K562 (cell line): ENCODE data around the gene PSORS1C2. TPM values are rescaled to one million over a fixed set of nuclear protein-coding genes. Genes with fewer than 3 reads are reported as not detected.
"Not testable (repeated sequence)": the region's sequence is repeated elsewhere in the genome, so short reads cannot be mapped to it uniquely, and the experiment has no call there.

ENCODE experiments used
- ATAC-seq: fragments of 200-7000 bp; cut with Tn5 transposase; 3 replicates; pipeline ENCODE4 v1.9.1; 2020; ENCODE audit warnings: moderate library complexity
- BruUV-seq: library from RNA; stranded (reverse); fragments of 400-500 nt; replicated peaks from 2 replicates; lab custom pipeline; 2021; lab: Mats Ljungman, UMichigan
- CTCF ChIA-PET: fragments of 300-600 bp; formaldehyde crosslinking; extraction: SDS; loops from one replicate; lab custom pipeline; 2021; ENCODE audit warnings: low intra/inter-chr PET ratio; lab: Yijun Ruan, JAX
- POLR2A ChIA-PET: fragments of 300-600, 350-650 bp; sonication (Branson Sonifier 250); formaldehyde crosslinking; extraction: SDS; loops from one replicate; lab custom pipeline; 2021; ENCODE audit warnings: antibody characterized with exemption, inconsistent platforms; lab: Yijun Ruan, JAX
- DNase-seq, 4 experiments: peaks; one replicate each; pipeline versions ENCODE4 v3.0.0 to v3.0.0-alpha.2; 2011 to 2018; ENCODE audit warnings: low spot score in 3 of 4, mixed read lengths in 3 of 4; ENCODE audit errors: extremely low read depth in 1 of 4
- FAIRE-seq: peaks from 2 replicates; lab custom pipeline; 2011; peaks lifted over from hg19 to GRCh38; lab: Jason Lieb, UNC
- H2AFZ ChIP-seq: 2 replicates; pipeline ENCODE4 v1.6.0; 2011; ENCODE audit warnings: low read depth, low read length, control low read depth, inconsistent platforms
- H3K27ac ChIP-seq: fragments of 200-600 bp; 3 replicates; pipeline ENCODE4 v1.8.0; 2011; ENCODE audit warnings: low read depth, mild to moderate bottlenecking, control low read depth, inconsistent platforms, low read length, moderate library complexity, mixed read lengths; ENCODE audit errors: extremely low read depth
- H3K27me3 ChIP-seq, 2 experiments: fragments of 300-600 bp in 1 of 2; 2 replicates in 1 of 2; 3 replicates in 1 of 2; pipeline versions ENCODE4 v1.6.0 to v1.8.0; 2011; ENCODE audit warnings: inconsistent platforms in 2 of 2, low read length in 2 of 2, mild to moderate bottlenecking in 1 of 2, mixed read lengths in 1 of 2, moderate library complexity in 1 of 2; ENCODE audit not compliant: control insufficient read depth in 2 of 2, insufficient read depth in 2 of 2
- H3K36me3 ChIP-seq: fragments of 300-600 bp; 3 replicates; pipeline ENCODE4 v1.8.0; 2011; ENCODE audit warnings: mild to moderate bottlenecking, low read length, inconsistent platforms; ENCODE audit not compliant: control insufficient read depth, insufficient read depth
- H3K4me1 ChIP-seq, 2 experiments: fragments of 200-600 bp in 1 of 2; replicated peaks in 1 of 2; 2 replicates in 1 of 2; 3 replicates in 1 of 2; pipeline versions ENCODE4 v1.5.1 to v1.8.0; 2011; ENCODE audit warnings: inconsistent platforms in 2 of 2, low read length in 2 of 2, mild to moderate bottlenecking in 1 of 2, mixed read lengths in 1 of 2, moderate library complexity in 1 of 2; ENCODE audit not compliant: control insufficient read depth in 2 of 2, insufficient read depth in 2 of 2
- H3K4me2 ChIP-seq: 2 replicates; pipeline ENCODE4 v1.6.1; 2011; ENCODE audit warnings: low read length, control low read depth, inconsistent platforms, mixed read lengths; ENCODE audit not compliant: insufficient read depth
- H3K4me3 ChIP-seq: fragments of 200-600 bp; sonication (generic), shearing (Covaris generic); 2 replicates; pipeline ENCODE4 v1.5.1; 2016; ENCODE audit warnings: control low read depth, inconsistent platforms
- H3K79me2 ChIP-seq: fragments of 200-600 bp; 3 replicates; pipeline ENCODE4 v1.8.0; 2011; ENCODE audit warnings: low read length, inconsistent platforms; ENCODE audit not compliant: control insufficient read depth, insufficient read depth
- H3K9ac ChIP-seq, 2 experiments: 2 replicates each; pipeline versions ENCODE4 v1.6.0 to v1.6.1; 2011; ENCODE audit warnings: low read depth in 2 of 2, low read length in 2 of 2, control low read depth in 1 of 2, inconsistent platforms in 1 of 2, mild to moderate bottlenecking in 1 of 2, mixed read lengths in 1 of 2; ENCODE audit not compliant: insufficient read depth in 1 of 2
- H3K9me1 ChIP-seq: one replicate; pipeline ENCODE4 v1.6.0; 2011; ENCODE audit warnings: inconsistent platforms, mild to moderate bottlenecking, low read length, moderate library complexity; ENCODE audit not compliant: control insufficient read depth, insufficient read depth
- H3K9me3 ChIP-seq: replicated peaks from 2 replicates; pipeline ENCODE4 v1.5.1; 2011; ENCODE audit warnings: low read depth, low read length, inconsistent platforms; ENCODE audit not compliant: control insufficient read depth, insufficient read depth
- H4K20me1 ChIP-seq: replicated peaks from 2 replicates; pipeline ENCODE4 v1.6.1; 2011; ENCODE audit warnings: low read length, inconsistent platforms, mixed read lengths; ENCODE audit not compliant: control insufficient read depth, insufficient read depth
- WGBS: fragments of 100-300 bp; shearing (Covaris generic); methylation state at CpG from one replicate; pipeline ENCODE4 v1.1.6; 2016; ENCODE audit warnings: low coverage, mixed read lengths; ENCODE audit not compliant: insufficient coverage; ENCODE audit errors: missing lambda C conversion rate; 5-methylcytosine and 5-hydroxymethylcytosine counted together
- in situ Hi-C: fragments of 300-500 bp; cut with MboI; formaldehyde crosslinking; loops from 4 replicates; pipeline ENCODE4 v1.15.0; 2018; ENCODE audit warnings: inconsistent platforms, mixed read lengths
- intact Hi-C: fragments of 100-400 bp; cut with micrococcal nuclease; formaldehyde crosslinking; loops from 2 replicates; pipeline ENCODE4 v1.14.2; 2022
- polyA plus RNA-seq, 8 experiments: library from polyadenylated mRNA; depleted of rRNA in 4 of 8; stranded (reverse) in 5 of 8; unstranded in 3 of 8; fragments of >200 nt; fragmentation: Nextera tagmentation in 2 of 8; fragmentation: Illumina TruSeq in 1 of 8; extraction: Ambion mirVana in 2 of 8; extraction: Trizol in 1 of 8; gene quantifications; 2 replicates each; pipeline versions ENCODE4 v1.2.1 to v1.2.3, GENCODE V29; 2011 to 2014; ENCODE audit warnings: inconsistent platforms in 1 of 8, missing spikeins in 1 of 8
- total RNA-seq, 7 experiments: library from RNA; depleted of rRNA in 6 of 7; stranded (reverse); fragments of >200 nt in 6 of 7; fragmentation: Illumina TruSeq in 2 of 7; extraction: Trizol in 2 of 7; gene quantifications; 2 replicates each; pipeline versions ENCODE4 v1.2.1 to v1.2.3, GENCODE V29; 2011 to 2021; ENCODE audit warnings: low replicate concordance in 1 of 7

PSORS1C2 gene
- total and polyA plus RNA-seq, 9 of the 15 experiments (the other 6 are each of a cell fraction or from before 2014, with no cell fraction given) = not detected

DNA sequence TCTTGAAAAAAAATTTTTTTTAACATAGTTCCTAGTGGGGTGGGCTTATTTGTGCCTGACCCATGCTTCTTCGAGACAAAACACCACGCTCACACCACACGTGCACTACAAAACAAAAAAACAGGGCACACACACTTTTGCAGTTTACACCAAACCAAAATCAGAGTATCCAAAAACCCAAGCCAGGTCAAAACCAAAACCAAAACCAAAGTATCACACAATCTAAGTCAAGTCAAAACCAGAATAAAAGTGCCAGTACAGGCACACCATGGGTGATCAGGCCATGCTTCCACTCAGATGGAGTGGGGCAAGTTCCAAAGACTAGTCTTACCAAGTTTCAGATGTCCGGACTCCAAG, 46.8 kb upstream of the PSORS1C2 start:
- BruUV-seq, H3K4me3 ChIP-seq, H3K27ac ChIP-seq, H3K9me1 ChIP-seq, ATAC-seq, H3K9ac ChIP-seq, H3K4me2 ChIP-seq, H4K20me1 ChIP-seq, H3K79me2 ChIP-seq, H3K9me3 ChIP-seq, H3K4me1 ChIP-seq, FAIRE-seq, H3K36me3 ChIP-seq, H3K27me3 ChIP-seq, intact Hi-C loops, CTCF ChIA-PET, H2AFZ ChIP-seq, in situ Hi-C loops, DNase-seq: not testable (repeated sequence)
- POLR2A ChIA-PET = interaction anchor here (1.2 kb wide), 1 partner anchor 13 kb away, joined by 3 read pairs; no protein-coding TSS in a partner anchor
- 73% methylated on average over 4 of the region's 4 CpGs for WGBS

DNA sequence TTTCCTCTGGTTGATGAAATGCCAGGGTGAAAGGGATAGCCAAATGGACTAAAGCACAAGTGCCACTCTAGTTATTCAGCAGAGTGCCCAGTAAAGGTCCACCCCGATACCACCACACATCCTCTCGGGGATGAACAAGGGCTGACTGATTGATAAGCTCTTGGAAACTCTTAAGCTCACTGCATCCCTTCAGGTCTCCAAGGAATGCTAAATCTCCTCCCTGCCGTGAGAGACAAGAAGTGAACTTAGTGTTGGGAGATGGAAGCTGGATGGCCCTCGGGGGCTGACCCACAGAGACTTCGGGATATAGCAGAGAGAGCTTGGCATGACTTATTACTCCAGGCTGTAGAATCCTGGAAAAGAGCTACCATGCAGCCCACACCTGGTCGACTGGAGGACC, 45.0 kb upstream of the PSORS1C2 start:
- H3K9ac ChIP-seq, H3K79me2 ChIP-seq, DNase-seq, H3K36me3 ChIP-seq, BruUV-seq, H3K9me3 ChIP-seq, H4K20me1 ChIP-seq, H3K9me1 ChIP-seq, in situ Hi-C loops, H3K4me1 ChIP-seq, ATAC-seq, H2AFZ ChIP-seq, intact Hi-C loops, H3K4me2 ChIP-seq, FAIRE-seq, CTCF ChIA-PET, H3K27ac ChIP-seq, H3K27me3 ChIP-seq, H3K4me3 ChIP-seq: not testable (repeated sequence)
- 30% methylated on average over 6 of the region's 6 CpGs for WGBS
- POLR2A ChIA-PET = interaction anchor here (0.7 to 1.4 kb wide), 3 partner anchors 9 to 35 kb away, joined by 4 to 5 read pairs (median 5); partner anchors contain the start of gene TCF19

DNA sequence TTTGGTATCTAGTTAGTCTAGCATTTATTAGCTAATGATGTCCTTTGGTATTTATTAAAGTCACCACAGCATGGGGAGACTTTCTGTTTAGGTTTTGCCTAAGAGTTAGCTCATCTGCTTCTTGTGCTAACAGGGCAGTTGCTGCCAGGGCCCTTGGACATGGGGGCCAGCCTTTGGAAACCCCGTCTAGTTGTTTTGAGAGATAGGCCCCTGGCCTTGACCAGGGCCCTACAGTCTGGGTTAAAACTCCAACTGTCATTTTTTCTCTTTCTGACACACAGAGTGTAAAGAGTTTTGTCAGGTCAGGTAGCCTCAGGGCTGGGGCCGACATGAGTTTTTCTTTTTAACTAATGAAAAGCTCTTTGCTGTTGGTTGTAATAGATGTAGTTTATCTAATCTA, 44.4 kb upstream of the PSORS1C2 start:
- intact Hi-C loops, FAIRE-seq: not testable (repeated sequence)

More for the DNA sequence above, 44.4 kb upstream of the PSORS1C2 start:
- H4K20me1 ChIP-seq, H3K9me3 ChIP-seq, CTCF ChIA-PET, DNase-seq, BruUV-seq, H3K27ac ChIP-seq, H3K9me1 ChIP-seq, H3K36me3 ChIP-seq, in situ Hi-C loops, H3K4me2 ChIP-seq, H2AFZ ChIP-seq, H3K27me3 ChIP-seq, H3K4me1 ChIP-seq, ATAC-seq, H3K4me3 ChIP-seq, H3K79me2 ChIP-seq, H3K9ac ChIP-seq: not testable (repeated sequence)
- WGBS = 45% methylated on average over 2 of the region's 2 CpGs
- POLR2A ChIA-PET = interaction anchor here (0.6 to 1.4 kb wide), 2 partner anchors 11 to 24 kb away, joined by 3 to 5 read pairs; partner anchors contain the start of gene TCF19
